GM12891 (cell line): ENCODE results near the gene GID8.

Source experiments
- PAX5 ChIP-seq: IDR thresholded peaks from 2 replicates; pipeline ENCODE4 v1.6.1; 2011; ENCODE audit warnings: low read length, moderate library complexity, mild to moderate bottlenecking; ENCODE audit not compliant: insufficient read depth, severe bottlenecking
- POLR2A ChIP-seq: IDR thresholded peaks from 2 replicates; pipeline ENCODE4 v1.6.1; 2011; ENCODE audit warnings: low read depth, low read length, control low read depth
- POLR2AphosphoS5 ChIP-seq: IDR thresholded peaks from 2 replicates; pipeline ENCODE4 v1.6.1; 2011; ENCODE audit warnings: low read depth, low read length, control low read depth
- POU2F2 ChIP-seq: IDR thresholded peaks from 2 replicates; pipeline ENCODE4 v1.6.1; 2011; ENCODE audit warnings: low read depth, mild to moderate bottlenecking, control low read depth, low read length, moderate library complexity
- SPI1 ChIP-seq: IDR thresholded peaks from 2 replicates; pipeline ENCODE4 v1.6.1; 2011; ENCODE audit warnings: low read depth, low read length, control low read depth
- TAF1 ChIP-seq: IDR thresholded peaks from 2 replicates; pipeline ENCODE4 v1.6.1; 2011; ENCODE audit warnings: low read depth, low read length, control low read depth

DNA sequence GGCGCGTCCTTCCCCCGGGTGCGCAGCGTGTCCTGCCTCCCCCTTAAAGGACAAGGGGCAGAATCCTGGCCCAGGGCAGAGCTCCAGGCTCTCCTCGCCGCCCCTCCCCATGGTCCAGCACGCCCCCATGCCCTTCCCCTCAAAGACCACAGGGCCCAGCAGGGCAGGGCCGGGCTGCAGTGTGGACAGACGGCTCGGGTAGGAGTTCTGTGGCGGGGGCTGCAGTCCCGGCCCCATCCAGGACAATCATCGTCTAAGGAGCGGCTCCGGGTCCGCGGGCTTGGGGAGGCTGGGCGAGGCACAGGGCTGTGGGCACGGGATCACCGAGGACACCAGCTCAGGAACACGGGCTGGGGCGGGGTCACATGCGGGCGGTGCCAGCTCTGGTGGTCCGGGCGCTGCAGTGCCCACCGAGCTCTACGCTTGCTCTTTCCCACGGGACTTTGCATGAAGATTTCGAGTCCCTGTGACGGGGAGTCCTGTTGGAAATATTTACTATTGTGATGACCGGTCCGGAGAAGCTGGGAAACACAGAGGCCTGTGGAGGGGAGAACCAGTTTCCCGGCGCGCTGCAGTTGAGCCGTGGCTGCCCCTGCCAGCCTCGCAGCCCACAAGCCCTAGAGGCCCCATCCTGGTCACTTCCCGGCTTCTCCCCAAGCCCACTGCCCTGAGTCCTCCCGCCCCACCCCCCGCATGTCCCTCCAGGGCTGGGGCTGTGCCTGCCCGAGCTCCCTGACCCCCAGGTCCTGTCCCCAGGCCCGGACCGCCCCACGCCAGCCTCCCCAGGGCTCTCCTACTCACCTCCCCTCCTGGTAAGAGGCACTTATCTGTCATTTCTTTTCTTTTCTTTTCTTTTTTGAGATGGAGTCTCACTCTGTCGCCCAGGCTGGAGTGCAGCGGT, 35.1 kb downstream of the GID8 start:
- no peak for TF ChIP-seq SPI1
- TF ChIP-seq POLR2AphosphoS5 = no peak
- TF ChIP-seq POLR2A = no peak
- no peak for TF ChIP-seq TAF1
- TF ChIP-seq PAX5 = no peak
- TF ChIP-seq POU2F2 = no peak
